ENCODE data around the gene TIMP3.

GRCh38 chr22:32824531-32825312 lies 23.2 kb downstream of the TIMP3 start:
- TF ChIP-seq POLR2A (IDR thresholded peaks at IDR 0.05; ENCODE audit: extremely low read depth, insufficient read length) (no peak), CTCF (IDR thresholded peaks at IDR 0.05; ENCODE audit: low read depth, low read length) (no peak)

Data from NB4 (cell line).